KBM-7 (cell line): ENCODE measurements around the gene NDFIP2.

Experiments used
- DNase-seq: peaks from one replicate; pipeline ENCODE4 v3.0.0-alpha.2; 2015
- in situ Hi-C: fragments of 300-500 bp; cut with MboI; formaldehyde crosslinking; loops from 2 replicates; pipeline ENCODE4 v1.14.3; 2020; ENCODE audit warnings: low sequenced_read_pairs, low pct_unique_long_range_greater_than_20kb, mixed read lengths

Gene NDFIP2

DNA sequence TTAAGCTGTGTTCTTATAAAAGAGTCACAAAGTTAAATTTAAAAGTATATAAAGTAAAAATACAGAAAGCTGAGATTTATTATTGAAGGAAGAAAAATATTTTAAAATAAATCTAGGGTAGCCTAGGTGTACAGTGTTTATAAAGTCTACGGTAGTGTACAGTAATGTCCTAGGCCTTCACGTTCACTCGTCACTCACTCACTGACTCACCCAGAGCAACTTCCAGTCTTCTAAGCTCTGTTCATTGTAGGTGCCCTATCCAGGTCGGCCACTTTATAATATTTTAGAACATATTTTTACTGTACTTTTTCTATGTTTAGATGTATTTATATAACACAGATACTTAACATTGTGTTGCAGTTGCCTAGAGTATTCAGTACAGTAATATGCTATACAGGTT, 47.4 kb downstream of the NDFIP2 start:
- in situ Hi-C loops: no loop called here
- DNase-seq: no peak

DNA sequence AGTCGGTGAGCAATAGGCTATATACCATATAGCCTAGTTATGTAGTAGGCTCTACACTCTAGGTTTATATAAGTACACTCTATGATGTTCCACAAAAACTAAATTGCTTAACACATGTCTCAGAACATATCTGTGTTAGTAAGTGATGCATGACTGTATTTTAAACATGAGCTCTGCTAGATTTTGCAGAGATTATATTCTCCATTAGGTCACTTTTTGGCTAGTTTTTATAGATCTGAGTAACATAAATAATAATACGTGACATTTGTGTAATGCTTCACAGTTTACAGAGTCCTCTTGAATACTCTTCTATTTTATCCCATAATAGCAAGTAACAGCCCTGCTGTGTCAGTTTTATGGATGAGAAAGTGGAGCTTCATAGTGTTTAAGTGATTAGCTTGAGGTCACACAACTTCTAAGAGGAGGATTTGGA, 47.8 kb downstream of the NDFIP2 start:
- in situ Hi-C loops: no loop called here
- no peak for DNase-seq

DNA sequence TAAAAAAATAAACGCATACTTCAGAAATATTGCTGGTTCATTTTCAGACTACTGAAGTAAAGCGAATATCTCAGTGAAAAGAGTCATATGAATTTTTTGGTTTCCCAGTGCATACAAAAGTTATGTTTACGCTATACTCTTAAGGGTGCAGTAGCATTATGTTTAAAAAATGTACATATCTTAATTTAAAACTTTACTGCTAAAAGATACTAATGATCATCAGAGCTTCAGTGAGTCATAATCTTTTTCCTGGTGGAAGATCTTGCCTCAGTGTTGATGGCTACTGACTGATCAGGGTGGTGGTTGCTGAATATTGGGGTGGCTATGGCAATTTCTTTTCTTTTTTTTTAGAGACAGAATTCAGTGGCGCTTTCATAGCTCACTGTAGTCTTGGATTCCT, 48.9 kb downstream of the NDFIP2 start:
- DNase-seq: no peak
- in situ Hi-C loops: no loop called here

DNA sequence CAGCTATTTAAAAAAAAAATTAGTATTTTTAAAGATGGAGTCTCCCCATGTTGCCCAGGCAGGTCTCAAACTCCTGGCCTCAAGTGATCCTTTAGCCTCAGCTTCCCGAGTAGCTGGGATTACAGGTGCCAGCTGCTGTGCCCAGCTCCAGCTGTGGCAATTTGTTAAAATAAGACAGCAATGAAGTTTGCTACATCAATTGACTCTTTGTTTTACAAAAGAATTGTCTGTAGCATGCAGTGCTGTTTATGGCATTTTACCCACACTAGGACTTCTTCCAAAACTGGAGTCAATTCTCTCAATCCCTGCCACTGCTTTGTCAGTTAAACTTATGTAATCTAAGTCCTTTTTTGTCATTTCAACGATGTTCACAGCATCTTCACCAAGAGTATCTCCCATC, 49.3 kb downstream of the NDFIP2 start:
- in situ Hi-C loops: no loop called here
- no peak for DNase-seq

DNA sequence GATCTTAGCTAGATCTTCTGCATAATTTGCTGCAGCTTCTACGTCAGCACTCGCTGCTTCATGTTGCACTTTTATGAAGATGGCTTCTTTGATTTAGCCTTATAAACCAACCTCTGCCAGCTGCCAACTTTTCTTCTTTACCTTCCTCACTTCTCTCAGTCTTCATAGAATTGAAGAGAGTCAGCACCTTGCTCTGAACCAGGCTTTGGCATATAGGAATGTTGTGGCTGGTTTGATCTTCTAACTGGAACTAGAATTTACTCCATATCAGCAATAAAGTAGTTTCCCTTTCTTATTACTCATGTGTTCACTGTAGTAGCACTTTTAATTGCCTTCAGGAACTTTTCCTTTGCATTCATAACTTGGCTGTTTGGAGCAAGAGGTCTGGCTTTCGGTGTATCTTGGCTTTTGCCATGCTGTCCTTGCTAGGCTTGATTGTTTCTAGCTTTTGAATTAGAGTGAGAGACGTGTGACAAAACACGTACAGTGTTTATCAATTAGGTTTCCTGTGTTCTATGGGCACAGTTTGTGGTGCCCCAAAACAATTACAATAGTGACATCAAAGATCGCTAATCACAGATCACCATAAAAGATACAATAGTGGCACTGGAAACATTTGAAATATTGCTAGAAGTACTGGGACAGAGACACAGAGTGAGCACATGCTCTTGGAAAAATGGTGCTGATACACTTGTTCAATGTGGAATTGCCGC, 50.7 kb downstream of the NDFIP2 start:
- in situ Hi-C loops: no loop called here
- no peak for DNase-seq

DNA sequence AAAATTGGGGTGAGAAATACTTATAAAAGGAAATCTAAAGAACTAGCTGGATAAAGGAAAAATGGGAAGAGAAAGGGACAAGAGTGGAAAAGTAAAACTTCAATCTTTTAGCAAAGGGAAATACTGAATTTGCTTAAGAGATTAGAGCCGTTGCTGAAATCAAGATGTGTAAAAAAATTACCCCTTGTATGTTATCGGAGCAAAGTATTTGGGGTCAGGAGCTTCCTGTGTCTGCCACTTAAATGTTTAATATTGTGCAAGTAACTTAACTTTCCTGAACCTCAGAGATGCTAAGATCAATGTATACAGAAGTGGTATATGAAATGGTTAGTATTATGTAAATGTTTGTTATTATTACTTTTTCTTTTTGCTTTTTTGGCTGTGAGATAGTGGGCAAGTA, 51.6 kb downstream of the NDFIP2 start:
- in situ Hi-C loops: no loop called here
- DNase-seq: no peak

DNA sequence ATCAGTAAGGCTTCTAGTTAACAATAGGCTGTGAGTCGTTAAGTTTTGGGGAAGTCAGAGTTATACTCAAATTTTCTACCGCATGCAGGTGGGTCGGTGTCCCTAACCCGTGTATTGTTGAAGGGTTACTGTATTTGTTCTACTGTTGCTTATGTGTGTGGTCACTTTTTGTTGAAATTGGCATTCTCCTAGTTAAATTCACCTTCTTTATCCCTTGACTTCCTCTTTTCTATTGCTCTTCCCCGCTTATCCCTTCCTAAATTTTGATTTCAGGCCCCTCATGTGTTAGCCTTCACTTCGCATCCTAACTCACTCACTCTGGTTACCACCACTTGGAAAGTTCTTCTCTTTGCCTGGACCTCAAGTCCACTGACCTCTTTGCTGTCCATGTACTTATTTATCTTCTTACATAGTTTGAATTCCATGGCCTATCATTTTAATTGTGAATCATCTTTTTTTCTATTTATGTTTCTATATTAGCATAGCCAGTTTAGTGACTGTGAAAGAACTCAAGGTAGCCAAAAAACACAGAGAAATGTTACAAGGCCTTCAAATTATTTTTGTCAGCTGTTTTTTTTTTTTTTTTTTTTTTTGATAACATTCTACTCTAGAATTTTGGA, 52.9 kb downstream of the NDFIP2 start:
- peak; percentile 14 for DNase-seq
- in situ Hi-C loops: no loop called here

DNA sequence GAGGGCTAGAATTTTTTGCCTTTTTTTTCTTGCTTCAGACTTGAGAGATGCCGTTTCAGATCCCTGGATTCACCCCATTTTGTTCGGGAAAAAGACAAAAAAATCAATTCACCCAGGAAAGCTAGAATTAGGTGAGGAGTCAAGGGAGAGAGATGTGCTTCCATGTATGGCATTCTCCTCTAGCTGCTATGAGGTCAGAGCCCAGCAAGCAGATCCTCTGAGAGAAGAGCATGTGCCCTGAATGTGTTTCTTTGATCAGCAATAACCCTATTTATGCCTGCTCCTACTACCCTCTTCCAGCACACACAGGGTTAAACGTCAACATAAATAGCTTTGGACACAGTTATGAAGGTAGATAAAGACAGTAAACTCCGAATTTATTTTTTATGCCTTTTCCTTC, 53.6 kb downstream of the NDFIP2 start:
- no peak for DNase-seq
- in situ Hi-C loops: no loop called here

DNA sequence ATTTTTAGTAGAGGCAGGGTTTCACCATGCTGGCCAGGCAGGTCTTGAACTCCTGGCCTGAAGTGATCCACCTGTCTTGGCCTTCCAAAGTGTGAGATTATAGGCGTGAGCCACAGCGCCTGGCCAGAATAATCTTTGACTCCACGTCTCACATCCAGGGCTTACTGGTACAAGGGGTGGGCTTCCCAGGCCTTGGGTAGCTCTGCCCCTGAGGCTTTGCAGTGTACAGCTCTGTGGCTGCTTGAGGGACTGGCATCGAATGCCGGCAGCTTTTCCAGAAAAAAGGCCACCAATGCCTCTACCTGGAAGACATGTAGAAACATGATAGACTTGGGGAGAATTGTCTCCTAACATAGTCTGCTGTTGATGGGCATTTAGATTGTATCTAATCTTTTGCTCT, 57.8 kb downstream of the NDFIP2 start:
- DNase-seq: no peak
- in situ Hi-C loops: no loop called here

DNA sequence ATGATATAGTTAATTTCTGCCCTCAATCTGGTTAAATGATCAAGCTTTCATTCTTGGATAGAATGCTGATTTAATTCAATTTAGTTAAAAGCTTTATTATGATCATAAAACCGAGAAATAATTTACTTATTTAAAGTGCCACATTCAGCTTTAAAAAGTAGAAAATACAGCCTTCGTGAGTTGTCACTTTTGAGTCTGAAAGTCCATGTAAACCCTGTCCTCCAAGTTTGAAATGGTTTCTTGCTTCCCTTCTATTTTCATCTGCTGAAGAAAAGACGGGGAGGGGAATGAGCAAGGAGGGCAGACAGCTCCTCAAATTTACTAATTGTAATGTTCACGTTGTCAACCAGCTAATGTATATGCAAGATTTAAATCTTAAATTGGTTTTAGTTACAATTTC, 59.5 kb downstream of the NDFIP2 start:
- DNase-seq: no peak
- in situ Hi-C loops: no loop called here

DNA sequence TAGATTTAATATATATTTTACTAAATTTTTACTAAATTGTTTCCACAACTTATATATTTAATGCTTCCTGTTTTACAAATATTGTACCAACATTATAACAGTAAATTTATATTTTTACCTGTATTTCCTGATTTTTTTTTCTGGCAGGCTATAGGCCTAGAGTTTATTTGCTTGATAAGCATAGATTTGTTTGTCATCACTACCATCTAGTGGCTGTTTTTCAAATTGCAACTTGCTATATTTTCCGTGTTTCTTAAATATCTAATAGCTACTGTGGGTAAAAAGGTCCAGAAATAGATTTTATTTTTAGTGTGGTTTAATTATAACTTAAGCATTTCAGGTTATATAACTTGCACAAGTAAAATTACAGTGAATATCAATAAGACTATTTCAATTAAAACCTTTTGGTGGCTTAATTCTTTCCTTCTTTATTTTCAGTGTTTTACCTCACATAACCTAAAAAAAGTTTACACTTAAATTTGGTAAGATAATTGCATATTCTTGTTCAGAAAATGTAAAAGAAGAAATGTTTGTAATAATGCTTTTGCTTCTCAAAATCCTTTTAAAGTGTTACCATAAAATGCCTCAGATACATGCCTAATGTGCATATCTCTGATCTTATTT, 60.6 kb downstream of the NDFIP2 start:
- in situ Hi-C loops: no loop called here
- DNase-seq: peak; percentile 77

DNA sequence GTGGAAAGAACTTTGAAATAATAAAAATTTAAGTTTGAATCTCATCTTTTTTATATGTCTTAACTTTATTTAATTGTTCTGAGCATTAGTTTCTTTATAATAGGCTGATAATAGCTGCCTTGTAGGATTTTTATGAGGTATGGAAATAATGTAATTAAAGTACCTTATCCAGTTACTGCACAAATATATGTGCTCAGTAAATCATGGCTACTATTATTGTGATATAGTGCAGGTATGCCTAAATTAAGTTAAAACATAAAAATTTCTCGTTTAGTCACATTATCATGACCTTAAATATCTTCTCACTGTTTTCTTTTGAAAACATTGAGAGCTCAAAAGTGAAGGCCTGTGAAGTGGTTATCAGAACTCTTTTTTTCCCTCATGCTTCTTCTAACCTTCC, 62.9 kb downstream of the NDFIP2 start:
- in situ Hi-C loops: no loop called here
- DNase-seq: no peak

DNA sequence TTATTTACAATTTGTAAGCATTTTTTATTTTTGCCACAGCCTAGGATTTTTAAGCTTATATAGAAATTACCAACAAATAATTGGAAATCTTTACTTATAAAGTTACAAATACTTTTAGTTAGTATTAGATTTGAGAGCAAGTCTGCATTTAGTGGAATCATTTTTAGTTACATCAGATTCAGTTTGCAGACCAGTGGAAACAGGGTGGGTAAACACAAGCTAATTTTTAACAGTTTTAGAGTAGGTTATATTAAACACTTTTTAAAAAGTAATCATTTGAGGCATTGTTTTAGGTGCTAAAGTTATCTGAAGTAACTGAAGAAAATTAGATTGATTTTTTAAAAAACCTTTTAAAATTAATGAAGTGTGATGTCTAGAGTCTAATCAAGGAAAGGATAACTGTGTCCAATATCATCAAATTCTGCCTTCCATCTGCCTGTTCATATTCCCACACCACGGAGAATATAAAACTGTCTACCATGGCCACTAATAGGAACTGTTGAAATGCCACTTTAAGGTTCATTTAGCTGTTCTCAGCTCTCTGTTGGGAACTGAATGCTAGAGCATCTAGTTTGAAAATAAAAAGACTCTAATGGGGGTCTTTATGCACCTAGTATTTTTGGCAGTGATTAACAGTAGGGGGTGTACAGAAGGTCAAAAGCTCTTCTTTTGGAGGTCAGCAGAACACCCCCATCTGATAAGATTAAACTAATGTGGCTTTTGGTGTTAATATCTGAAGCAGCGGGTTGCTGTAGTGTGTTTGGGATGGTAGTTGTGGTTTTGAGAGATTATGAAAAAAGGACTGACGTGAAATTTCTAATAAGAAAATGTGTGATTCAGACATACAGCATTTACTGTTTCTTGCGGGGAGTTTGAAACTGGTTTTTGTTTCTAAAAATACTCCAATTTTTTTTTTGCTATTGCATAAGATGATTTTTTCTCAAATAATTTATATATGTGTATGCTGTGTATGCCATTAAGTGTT, 66.5 kb downstream of the NDFIP2 start:
- DNase-seq: no peak
- in situ Hi-C loops: no loop called here

DNA sequence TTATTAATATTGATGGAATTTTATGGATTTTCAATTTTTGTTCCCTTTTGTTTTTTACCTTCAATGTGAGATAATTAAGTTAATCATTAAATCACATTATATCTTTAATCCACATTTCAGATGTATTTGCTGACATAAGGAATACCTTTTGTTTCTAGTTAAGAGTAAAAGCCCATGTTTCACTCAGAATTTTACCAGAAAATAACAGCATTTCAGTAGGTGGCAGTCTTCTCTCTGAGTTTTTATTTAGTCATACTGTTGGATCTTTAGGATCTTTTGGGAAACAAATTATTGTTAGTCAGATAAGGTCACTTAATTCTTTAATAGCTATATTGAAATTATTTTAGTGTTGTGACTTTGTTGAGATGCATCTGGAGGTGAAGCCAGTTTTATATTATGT, 67.9 kb downstream of the NDFIP2 start:
- DNase-seq: peak; percentile 4
- in situ Hi-C loops: no loop called here

DNA sequence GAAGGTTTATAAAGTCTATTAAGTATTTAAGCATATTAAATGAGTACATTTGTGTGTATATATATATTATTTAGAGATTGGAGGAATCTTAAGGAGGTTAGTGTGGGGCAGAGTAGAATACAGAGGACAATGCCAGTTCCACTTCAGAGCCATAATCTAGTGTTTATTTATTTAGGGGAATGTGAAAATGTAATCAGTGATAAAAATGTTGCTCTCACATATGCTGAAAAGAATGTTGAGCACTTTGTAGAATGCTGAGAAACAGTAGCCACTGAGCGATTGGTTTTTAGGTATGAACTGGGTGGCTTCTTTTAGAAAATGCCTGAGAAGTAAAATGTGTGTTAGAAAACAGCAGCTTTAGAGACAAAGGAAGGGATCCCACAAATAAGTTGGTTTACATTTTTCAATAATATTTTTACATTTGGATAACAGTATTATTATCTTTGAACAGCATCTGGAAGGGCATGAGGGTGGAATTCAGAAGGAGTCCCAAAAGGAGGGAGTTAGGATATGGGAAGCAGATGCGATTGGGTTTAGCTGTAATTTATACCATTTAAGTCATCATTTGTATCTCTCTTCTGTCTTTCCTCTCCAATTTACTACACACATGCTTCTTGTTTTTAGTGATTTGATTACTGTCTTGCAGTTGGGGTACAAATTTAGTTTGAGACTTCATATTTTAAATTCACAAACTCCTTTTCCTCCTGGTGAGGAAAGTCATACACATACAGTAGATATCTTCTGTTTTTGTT, 68.6 kb downstream of the NDFIP2 start:
- in situ Hi-C loops: no loop called here
- DNase-seq: no peak

DNA sequence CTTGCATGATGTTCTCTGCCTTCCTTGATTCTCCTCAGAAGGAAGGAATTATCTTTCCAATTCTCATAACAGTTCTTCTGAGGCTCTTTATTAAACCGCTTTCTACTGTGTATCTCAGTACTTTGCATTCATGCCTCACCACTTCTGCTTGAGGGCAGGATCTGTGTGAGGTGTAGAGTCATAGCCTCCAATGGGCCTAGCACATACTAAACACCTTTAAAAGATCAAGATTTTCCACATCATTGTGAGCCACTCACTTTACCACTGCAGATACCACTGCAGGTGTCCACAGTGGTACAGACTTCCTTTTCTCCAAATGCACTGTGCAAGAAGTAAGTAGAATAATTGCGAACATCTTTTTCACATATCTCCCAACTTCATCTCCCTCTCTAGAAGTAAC, 76.7 kb downstream of the NDFIP2 start:
- DNase-seq: no peak
- in situ Hi-C loops: no loop called here

DNA sequence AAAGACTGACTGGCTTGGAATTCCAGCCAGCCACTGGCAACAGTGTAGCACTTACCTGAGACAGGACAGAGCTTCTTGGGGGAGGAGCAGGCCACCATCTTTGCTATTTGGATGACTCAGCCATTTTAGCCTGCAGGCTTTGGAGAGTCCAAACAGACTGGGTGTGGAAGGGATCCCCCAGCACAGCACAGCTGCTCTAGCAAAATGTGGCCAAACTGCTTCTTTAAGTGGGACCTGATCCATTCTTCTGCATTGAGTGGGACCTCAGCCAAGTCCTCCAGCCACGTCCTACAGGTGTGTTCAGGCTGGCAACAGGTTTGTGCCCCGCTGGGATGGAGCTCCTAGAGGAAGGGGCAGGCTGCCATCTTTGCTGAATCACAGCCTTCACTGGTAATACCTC, 80.0 kb downstream of the NDFIP2 start:
- no peak for DNase-seq
- in situ Hi-C loops: no loop called here

DNA sequence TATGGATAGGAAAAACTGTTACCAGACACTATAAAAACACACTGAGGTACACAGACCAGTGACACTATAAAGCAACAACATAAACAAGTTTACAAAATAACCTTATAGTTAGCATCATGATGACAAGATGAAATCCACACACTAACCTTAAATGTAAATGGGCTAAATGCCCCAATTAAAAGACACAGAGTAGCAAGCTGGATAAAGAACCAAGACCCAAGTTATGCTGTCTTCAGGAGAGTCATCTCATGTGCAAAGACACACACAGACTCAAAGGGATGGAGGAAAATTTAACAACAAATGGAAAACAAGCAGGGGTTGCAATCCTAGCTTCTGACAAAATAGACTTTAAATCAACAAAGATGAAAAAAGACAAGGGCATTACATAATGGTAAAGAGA, 81.6 kb downstream of the NDFIP2 start:
- in situ Hi-C loops: no loop called here
- DNase-seq: no peak

DNA sequence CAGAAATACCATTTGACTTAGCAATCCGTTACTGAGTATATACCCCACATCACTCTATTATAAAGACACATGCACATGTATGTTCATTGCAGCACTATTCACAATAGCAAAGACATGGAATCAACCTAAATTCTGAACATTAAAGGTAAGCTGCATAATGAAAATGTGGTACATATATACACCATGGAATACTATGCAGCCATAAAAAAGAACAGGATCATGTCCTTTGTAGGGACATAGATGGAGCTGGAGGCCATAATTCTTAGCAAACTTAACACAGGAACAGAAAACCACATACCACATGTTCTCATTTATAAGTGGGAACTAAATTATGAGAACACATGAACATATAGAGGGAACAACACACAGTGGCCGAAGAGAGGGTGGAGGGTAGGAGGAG, 85.2 kb downstream of the NDFIP2 start:
- in situ Hi-C loops: no loop called here
- DNase-seq: no peak
